GM12801 (cell line): ENCODE measurements around the gene AIDA.

ENCODE experiments used
- CTCF ChIP-seq: IDR thresholded peaks from one replicate; pipeline ENCODE4 v1.5.1; 2011; ENCODE audit warnings: control low read depth; ENCODE audit not compliant: insufficient read length; ENCODE audit errors: extremely low read depth

AIDA gene

DNA sequence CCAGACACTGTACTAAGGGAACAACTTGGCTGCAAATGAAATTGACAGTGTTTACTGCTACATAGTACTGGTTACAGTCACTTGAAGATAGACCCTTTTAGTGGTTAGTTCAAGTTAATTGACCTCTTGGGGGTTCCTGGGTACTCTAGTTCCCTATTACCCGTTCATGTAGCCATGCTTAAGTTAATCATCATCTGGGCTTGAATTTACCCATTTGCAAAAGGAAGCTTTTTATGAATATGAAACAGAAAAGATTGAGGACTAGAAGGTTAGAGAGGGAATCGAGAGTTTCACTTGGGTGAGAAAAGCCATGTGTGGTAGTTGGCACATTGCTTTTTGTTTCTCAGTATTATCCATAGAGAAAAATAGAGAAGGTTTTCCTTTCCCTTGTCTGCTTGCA is 91.7 kb downstream of the AIDA start:
- no peak for TF ChIP-seq CTCF

GRCh38 chr1:222618880-222619596 is 93.3 kb downstream of the AIDA start:
- TF ChIP-seq CTCF = no peak
